BE2C (cell line): ENCODE results near the gene EML6.

ENCODE experiments used
- DNase-seq: peaks from one replicate; pipeline ENCODE4 v3.0.0-alpha.2; 2020
- H3K27me3 ChIP-seq: fragments of 250-450 bp; sonication (Bioruptor Pico); 2 replicates; pipeline ENCODE4 v1.5.1; 2020; ENCODE audit warnings: mild to moderate bottlenecking
- H3K36me3 ChIP-seq: fragments of 250-450 bp; sonication (Bioruptor Pico); 2 replicates; pipeline ENCODE4 v1.5.1; 2020; ENCODE audit warnings: mild to moderate bottlenecking
- H3K4me1 ChIP-seq: fragments of 250-450 bp; sonication (Bioruptor Pico); 2 replicates; pipeline ENCODE4 v1.5.1; 2020
- H3K4me3 ChIP-seq: 2 replicates; pipeline ENCODE4 v1.5.1; 2011; ENCODE audit warnings: low read depth, low read length
- H3K9me3 ChIP-seq: fragments of 250-450 bp; sonication (Bioruptor Pico); 2 replicates; pipeline ENCODE4 v1.5.1; 2020
- TF ChIP-seq, protein P1 (sequence below): IDR thresholded peaks from 2 replicates; pipeline ENCODE4 v1.5.1; 2012; ENCODE audit warnings: mild to moderate bottlenecking, low read depth, low read length

EML6 gene

DNA sequence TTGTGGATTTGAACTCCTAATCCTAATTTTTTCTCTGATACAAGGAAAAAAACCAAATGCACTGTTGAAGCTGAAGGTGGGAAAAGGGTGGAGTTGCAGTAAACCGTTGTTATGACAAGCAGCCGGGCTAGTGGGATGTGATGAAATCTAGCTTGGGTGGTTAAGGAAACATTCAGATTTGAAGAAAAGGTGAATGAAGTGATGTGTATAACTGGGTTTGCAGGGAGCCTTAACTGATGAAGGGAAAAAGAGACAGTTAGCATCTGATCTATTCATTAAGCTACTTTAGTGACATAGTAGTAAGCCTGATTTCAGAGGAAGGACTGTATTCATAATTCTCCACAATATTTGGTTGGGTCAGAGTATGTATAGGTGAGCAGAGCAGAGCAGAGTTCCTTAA lies 3.5 kb downstream of the EML6 start:
- no peaks in the 10 kb centered on the region; the same call in none of the 2 replicates for H3K36me3 ChIP-seq
- TF ChIP-seq, protein P1, sequence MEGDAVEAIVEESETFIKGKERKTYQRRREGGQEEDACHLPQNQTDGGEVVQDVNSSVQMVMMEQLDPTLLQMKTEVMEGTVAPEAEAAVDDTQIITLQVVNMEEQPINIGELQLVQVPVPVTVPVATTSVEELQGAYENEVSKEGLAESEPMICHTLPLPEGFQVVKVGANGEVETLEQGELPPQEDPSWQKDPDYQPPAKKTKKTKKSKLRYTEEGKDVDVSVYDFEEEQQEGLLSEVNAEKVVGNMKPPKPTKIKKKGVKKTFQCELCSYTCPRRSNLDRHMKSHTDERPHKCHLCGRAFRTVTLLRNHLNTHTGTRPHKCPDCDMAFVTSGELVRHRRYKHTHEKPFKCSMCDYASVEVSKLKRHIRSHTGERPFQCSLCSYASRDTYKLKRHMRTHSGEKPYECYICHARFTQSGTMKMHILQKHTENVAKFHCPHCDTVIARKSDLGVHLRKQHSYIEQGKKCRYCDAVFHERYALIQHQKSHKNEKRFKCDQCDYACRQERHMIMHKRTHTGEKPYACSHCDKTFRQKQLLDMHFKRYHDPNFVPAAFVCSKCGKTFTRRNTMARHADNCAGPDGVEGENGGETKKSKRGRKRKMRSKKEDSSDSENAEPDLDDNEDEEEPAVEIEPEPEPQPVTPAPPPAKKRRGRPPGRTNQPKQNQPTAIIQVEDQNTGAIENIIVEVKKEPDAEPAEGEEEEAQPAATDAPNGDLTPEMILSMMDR: no peak
- DNase-seq: no peak
- H3K4me1 ChIP-seq: peaks cover 4% of the 10 kb centered on the region
- H3K27me3 ChIP-seq: no peaks in the 10 kb centered on the region
- peak overlapping the region; percentile 76 for H3K4me3 ChIP-seq
- H3K9me3 ChIP-seq: no peaks in the 10 kb centered on the region

DNA sequence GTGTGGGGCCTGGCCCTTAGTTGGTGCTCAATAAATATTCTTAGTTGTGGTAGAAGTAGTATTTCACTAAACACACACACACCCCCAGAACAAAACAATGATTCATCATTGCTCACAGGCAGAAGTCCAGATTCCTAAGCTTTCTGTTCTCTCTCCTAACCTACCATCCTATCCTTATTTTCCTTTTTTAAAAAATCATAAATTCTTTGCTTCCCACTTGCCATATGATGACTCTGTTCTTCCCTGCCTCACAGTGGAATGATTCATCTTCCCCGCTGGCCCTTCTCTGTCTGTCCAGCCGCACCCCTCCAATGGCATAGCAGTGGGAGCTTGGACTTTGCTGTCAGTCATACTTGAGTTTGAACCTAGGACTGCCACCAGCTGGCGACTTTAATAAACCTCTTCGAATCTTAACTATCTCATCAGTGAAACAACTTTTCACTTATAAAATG lies 5.2 kb downstream of the EML6 start:
- TF ChIP-seq, protein P1: no peak
- H3K27me3 ChIP-seq: no peaks in the 10 kb centered on the region
- H3K36me3 ChIP-seq: no peaks in the 10 kb centered on the region; the same call in none of the 2 replicates
- peak overlapping the region; percentile 76; the same call in 1 of the 2 replicates for H3K4me3 ChIP-seq
- no peaks in the 10 kb centered on the region for H3K9me3 ChIP-seq
- no peak for DNase-seq
- H3K4me1 ChIP-seq: peaks cover 4% of the 10 kb centered on the region

DNA sequence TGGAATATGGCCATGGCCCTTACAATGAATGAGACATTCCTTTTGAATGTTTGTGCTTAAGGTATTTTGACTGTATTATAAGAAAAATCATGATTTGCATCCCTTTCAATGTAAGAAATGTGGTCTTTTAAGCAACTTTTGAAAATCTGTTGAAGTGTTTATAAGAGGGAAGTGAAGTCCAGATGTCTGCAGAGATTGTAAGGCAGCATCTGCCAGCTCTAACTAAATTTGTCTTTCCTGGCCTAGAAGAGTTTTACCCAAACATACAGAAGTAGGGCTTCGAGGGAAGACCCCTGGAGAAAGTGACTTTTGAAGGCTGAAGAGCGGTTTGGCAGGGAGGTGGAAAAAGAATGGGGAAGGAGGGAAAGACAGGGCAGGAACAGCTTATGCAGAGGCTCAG lies 12.2 kb downstream of the EML6 start:
- no peak for DNase-seq
- Histone ChIP-seq H3K4me1 (no peaks in the 10 kb centered on the region), H3K4me3 (no peak overlapping the region), H3K9me3 (no peaks in the 10 kb centered on the region), H3K27me3 (no peaks in the 10 kb centered on the region), H3K36me3 (no peaks in the 10 kb centered on the region; the same call in none of the 2 replicates)
- TF ChIP-seq, protein P1: no peak

DNA sequence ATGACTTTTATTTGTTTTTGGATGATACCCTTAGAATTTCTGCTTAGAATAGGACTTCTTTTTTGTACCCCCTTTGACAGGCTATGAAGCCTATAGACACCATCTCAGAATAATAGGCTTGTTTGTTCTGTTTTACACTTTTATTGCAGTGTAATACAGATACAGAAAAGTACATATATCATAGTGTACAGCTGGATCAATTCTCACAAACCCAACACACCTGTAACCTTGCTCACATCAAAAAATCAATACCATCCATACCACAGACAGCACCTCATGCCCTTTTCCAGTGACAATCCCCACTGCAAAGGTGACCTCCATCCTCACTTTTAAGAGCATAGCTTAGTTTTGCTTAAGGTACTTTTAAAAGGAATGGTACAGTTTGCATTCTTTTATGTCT lies 14.8 kb downstream of the EML6 start:
- H3K27me3 ChIP-seq: no peaks in the 10 kb centered on the region
- no peaks in the 10 kb centered on the region for H3K9me3 ChIP-seq

DNA sequence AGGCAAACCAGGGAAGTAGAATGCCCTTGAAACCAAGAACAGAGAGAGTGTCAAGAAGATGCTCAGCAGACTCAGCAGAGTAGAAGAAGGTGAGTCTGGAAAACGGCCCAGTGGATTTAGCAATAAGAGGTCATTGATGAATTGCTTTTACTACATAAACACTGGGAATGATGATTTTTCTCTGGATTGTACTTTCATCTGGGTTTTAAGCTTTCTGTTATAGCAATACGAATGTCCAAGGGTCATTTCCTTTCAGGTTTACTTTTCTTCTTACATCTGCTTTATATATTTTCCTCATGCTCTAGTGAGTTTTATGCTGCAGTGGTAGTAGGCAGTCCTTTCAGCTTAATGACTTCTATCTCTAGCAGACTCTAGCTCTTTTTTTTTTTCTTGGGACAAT lies 16.9 kb downstream of the EML6 start:
- H3K4me1 ChIP-seq: no peaks in the 10 kb centered on the region
- no peak overlapping the region for H3K4me3 ChIP-seq
- H3K9me3 ChIP-seq: no peaks in the 10 kb centered on the region
- TF ChIP-seq, protein P1: no peak
- no peaks in the 10 kb centered on the region for H3K36me3 ChIP-seq
- H3K27me3 ChIP-seq: no peaks in the 10 kb centered on the region
- DNase-seq: no peak

More for the DNA sequence above, 14.8 kb downstream of the EML6 start:
- TF ChIP-seq, protein P1: no peak
- H3K4me1 ChIP-seq: no peaks in the 10 kb centered on the region
- no peaks in the 10 kb centered on the region; the same call in 1 of the 2 replicates for H3K36me3 ChIP-seq
- no peak for DNase-seq
- H3K4me3 ChIP-seq: no peak overlapping the region

DNA sequence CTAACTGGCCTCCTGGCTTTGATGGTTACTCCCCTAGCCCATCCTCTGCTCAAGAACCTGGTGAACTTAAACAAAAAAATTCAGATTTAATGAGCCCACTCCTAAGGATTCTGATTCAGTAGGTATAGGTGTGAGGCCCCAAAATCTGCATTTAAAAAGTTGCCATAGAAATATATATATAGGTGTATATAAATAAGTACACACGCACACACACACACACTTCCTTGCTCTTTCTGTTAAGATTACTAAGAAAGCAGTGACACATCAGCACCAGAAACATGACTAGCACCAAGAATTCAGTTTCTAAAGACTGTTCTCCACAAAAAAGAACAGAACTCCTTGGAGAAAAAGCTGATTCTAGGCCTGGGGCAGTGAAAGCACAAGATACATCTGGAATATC lies 17.8 kb downstream of the EML6 start:
- Histone ChIP-seq H3K4me3 (no peak overlapping the region), H3K27me3 (no peaks in the 10 kb centered on the region), H3K9me3 (no peaks in the 10 kb centered on the region), H3K36me3 (no peaks in the 10 kb centered on the region), H3K4me1 (no peaks in the 10 kb centered on the region)
- no peak for DNase-seq
- TF ChIP-seq, protein P1: no peak
